GM12878 (cell line): ENCODE results near the gene HLTF. TPM values are rescaled to one million over a fixed set of nuclear protein-coding genes. Genes with fewer than 3 reads are reported as not detected.

Source experiments
- ATAC-seq: fragments of 200-7000 bp; cut with Tn5 transposase; 3 replicates; pipeline ENCODE4 v1.9.1; 2020; ENCODE audit warnings: mild to moderate bottlenecking, moderate library complexity
- BruUV-seq: library from RNA; stranded (reverse); fragments of 400-500 nt; replicated peaks from 2 replicates; lab custom pipeline; 2021; lab: Mats Ljungman, UMichigan
- CTCF ChIA-PET: fragments of 300-600 bp; sonication (Branson Sonifier 250); formaldehyde crosslinking; extraction: SDS; loops from one replicate; lab custom pipeline; 2021; ENCODE audit warnings: inconsistent platforms; lab: Yijun Ruan, JAX
- POLR2A ChIA-PET: fragments of 350-600 bp; formaldehyde crosslinking; extraction: SDS; loops from one replicate; lab custom pipeline; 2021; ENCODE audit warnings: inconsistent platforms; lab: Charles Lee
- RAD21 ChIA-PET: fragments of 300-600 bp; sonication (Branson Sonifier 250); formaldehyde crosslinking; loops from one replicate; lab custom pipeline; 2023; ENCODE audit warnings: antibody characterized with exemption; ENCODE audit not compliant: unreplicated experiment; lab: Charles Lee
- SMC1A ChIA-PET: fragments of 300-600 bp; sonication (Branson Sonifier 250); formaldehyde crosslinking; loops from one replicate; lab custom pipeline; 2023; ENCODE audit not compliant: unreplicated experiment, uncharacterized antibody; lab: Charles Lee
- DNase-seq: peaks from one replicate; pipeline ENCODE4 v3.0.0-alpha.2; 2011; ENCODE audit warnings: low read depth, low spot score
- FAIRE-seq: peaks from 3 replicates; lab custom pipeline; 2011; peaks lifted over from hg19 to GRCh38; lab: Jason Lieb, UNC
- H2AFZ ChIP-seq: 2 replicates; pipeline ENCODE4 v1.6.0; 2011; ENCODE audit warnings: low read depth, low read length, control low read depth; ENCODE audit not compliant: control insufficient read depth
- H3K27ac ChIP-seq: 2 replicates; pipeline ENCODE4 v1.5.1; 2011; ENCODE audit warnings: control low read depth; ENCODE audit not compliant: control insufficient read depth, insufficient read depth
- H3K27me3 ChIP-seq, 2 experiments: replicated peaks in 1 of 2; 2 replicates each; pipeline versions ENCODE4 v1.6.0 to v1.6.1; 2011; ENCODE audit warnings: low read length in 1 of 2; ENCODE audit not compliant: control insufficient read depth in 2 of 2, insufficient read depth in 2 of 2
- H3K36me3 ChIP-seq, 2 experiments: 2 replicates each; pipeline ENCODE4 v1.5.1; 2011; ENCODE audit warnings: low read length in 1 of 2; ENCODE audit not compliant: control insufficient read depth in 2 of 2, insufficient read depth in 2 of 2
- H3K4me1 ChIP-seq: 2 replicates; pipeline ENCODE4 v1.6.1; 2011; ENCODE audit warnings: mild to moderate bottlenecking, low read length, moderate library complexity, mixed read lengths; ENCODE audit not compliant: control insufficient read depth, insufficient read depth
- H3K4me2 ChIP-seq: 2 replicates; pipeline ENCODE4 v1.6.0; 2011; ENCODE audit warnings: control low read depth; ENCODE audit not compliant: control insufficient read depth, insufficient read depth
- H3K4me3 ChIP-seq: fragments of 200-600 bp; sonication (generic); 2 replicates; pipeline ENCODE4 v1.5.1; 2016
- H3K79me2 ChIP-seq: 2 replicates; pipeline ENCODE4 v1.6.0; 2011; ENCODE audit warnings: low read length; ENCODE audit not compliant: control insufficient read depth, insufficient read depth
- H3K9ac ChIP-seq: 2 replicates; pipeline ENCODE4 v1.8.0; 2011; ENCODE audit warnings: low read length, control low read depth, mixed read lengths; ENCODE audit not compliant: control insufficient read depth, insufficient read depth
- H3K9me3 ChIP-seq: replicated peaks from 3 replicates; pipeline ENCODE4 v1.5.1; 2011; ENCODE audit warnings: mild to moderate bottlenecking, low read length; ENCODE audit not compliant: control insufficient read depth, insufficient read depth
- H4K20me1 ChIP-seq: 2 replicates; pipeline ENCODE4 v1.6.0; 2011; ENCODE audit not compliant: control insufficient read depth, insufficient read depth
- ASH2L ChIP-seq: fragments of 300-600, 200-600 bp; sonication (generic); IDR thresholded peaks from 2 replicates; pipeline ENCODE4 v1.6.1; 2017; ENCODE audit warnings: low read depth, mild to moderate bottlenecking, borderline replicate concordance
- FOXK2 ChIP-seq: fragments of 450-650 bp; IDR thresholded peaks from 2 replicates; pipeline ENCODE4 v1.6.1; 2017; ENCODE audit warnings: mild to moderate bottlenecking, moderate library complexity
- IKZF2 ChIP-seq, 2 experiments: fragments of 450-650 bp; IDR thresholded peaks; 2 replicates each; pipeline ENCODE4 v1.6.1; 2017; ENCODE audit warnings: mild to moderate bottlenecking in 2 of 2, moderate library complexity in 2 of 2
- NFXL1 ChIP-seq: fragments of 450-650 bp; IDR thresholded peaks from 2 replicates; pipeline ENCODE4 v1.6.1; 2017; ENCODE audit warnings: antibody characterized with exemption, mild to moderate bottlenecking, borderline replicate concordance
- NFYA ChIP-seq: IDR thresholded peaks from 2 replicates; pipeline ENCODE4 v1.6.1; 2011; ENCODE audit warnings: low read depth, mild to moderate bottlenecking, low read length, improper control_type of control experiment, borderline replicate concordance
- RB1 ChIP-seq: fragments of 450-650 bp; formaldehyde crosslinking; IDR thresholded peaks from 2 replicates; pipeline ENCODE4 v1.6.1; 2017; ENCODE audit warnings: mild to moderate bottlenecking, borderline replicate concordance
- RUNX3 ChIP-seq: IDR thresholded peaks from 2 replicates; pipeline ENCODE4 v1.6.1; 2012; ENCODE audit warnings: low read length, inconsistent platforms
- SIX5 ChIP-seq: IDR thresholded peaks from 2 replicates; pipeline ENCODE4 v1.6.1; 2011; ENCODE audit warnings: mild to moderate bottlenecking, low read depth, low read length, moderate library complexity; ENCODE audit not compliant: severe bottlenecking
- SP1 ChIP-seq: IDR thresholded peaks from one replicate; pipeline ENCODE4 v1.6.1; 2011; ENCODE audit warnings: low read depth, low read length
- SREBF2 ChIP-seq: IDR thresholded peaks from 2 replicates; pipeline ENCODE4 v1.6.1; 2012; ENCODE audit warnings: mild to moderate bottlenecking, low read length
- WGBS: methylation state at CpG from one replicate; pipeline ENCODE4 v1.1.6; 2016; ENCODE audit warnings: low lambda C conversion rate; ENCODE audit not compliant: insufficient replicate concordance, insufficient coverage; ENCODE audit errors: missing lambda C conversion rate; 5-methylcytosine and 5-hydroxymethylcytosine counted together
- in situ Hi-C: fragments of 300-500 bp; cut with MboI; formaldehyde crosslinking; loops from 9 replicates; pipeline ENCODE4 v1.14.3; 2018; ENCODE audit warnings: mixed read lengths
- intact Hi-C: fragments of 100-400 bp; cut with micrococcal nuclease; formaldehyde crosslinking; loops from one replicate; pipeline ENCODE4 v1.14.2; 2022; ENCODE audit not compliant: unreplicated experiment
- polyA plus RNA-seq, 11 experiments: library from polyadenylated mRNA; depleted of rRNA in 4 of 11; unstranded in 6 of 11; stranded (reverse) in 5 of 11; fragments of >200 nt; fragmentation: Nextera tagmentation in 4 of 11; fragmentation: Illumina TruSeq in 1 of 11; extraction: Ambion mirVana in 4 of 11; extraction: Trizol in 1 of 11; gene quantifications; 1 replicate in 1 of 11; 2 replicates in 10 of 11; pipeline versions ENCODE4 v1.2.1 to v1.2.3, GENCODE V29; 2011 to 2016; ENCODE audit warnings: inconsistent platforms in 2 of 11, missing spikeins in 2 of 11, low read depth in 1 of 11
- total RNA-seq, 4 experiments: library from RNA; depleted of rRNA in 3 of 4; stranded (reverse); fragments of >200 nt in 3 of 4; fragmentation: Illumina TruSeq in 1 of 4; extraction: Trizol in 1 of 4; gene quantifications; 2 replicates each; pipeline versions ENCODE4 v1.2.1 to v1.2.3, GENCODE V29; 2013 to 2021
- TF ChIP-seq, protein P1 (sequence below): fragments of 450-650 bp; IDR thresholded peaks from 2 replicates; pipeline ENCODE4 v1.6.1; 2017; ENCODE audit warnings: mild to moderate bottlenecking, low read depth, inconsistent platforms; ENCODE audit not compliant: poor library complexity, severe bottlenecking
- TF ChIP-seq, protein P2 (sequence below): fragments of 450-650 bp; IDR thresholded peaks from 2 replicates; pipeline ENCODE4 v1.6.1; 2017; ENCODE audit warnings: antibody characterized with exemption, mild to moderate bottlenecking, moderate library complexity
- TF ChIP-seq, protein P3 (sequence below): fragments of 450-650 bp; IDR thresholded peaks from 2 replicates; pipeline ENCODE4 v1.6.1; 2016; ENCODE audit warnings: mild to moderate bottlenecking, moderate library complexity, borderline replicate concordance

Gene HLTF
- total and polyA plus RNA-seq, 10 of the 15 experiments (the other 5 are each of a cell fraction or from before 2014, with no cell fraction given) = 13.7 to 50.4 (median 31.7) TPM

GRCh38 chr3:149037684-149038083, 48.6 kb downstream of the HLTF start:
- intact Hi-C loops (no loop called here), in situ Hi-C loops (no loop called here)
- H2AFZ ChIP-seq = no peak overlapping the region
- no peaks in the 10 kb centered on the region for H3K9me3 ChIP-seq
- no TSS peak for BruUV-seq
- RAD21 ChIA-PET = no interaction called here
- H3K9ac ChIP-seq = no peak overlapping the region
- SMC1A ChIA-PET = interaction anchor here (1.4 kb wide), 1 partner anchor 45 kb away, joined by 3 read pairs; no protein-coding TSS in a partner anchor
- H4K20me1 ChIP-seq = no peaks in the 10 kb centered on the region
- no peaks in the 10 kb centered on the region for H3K79me2 ChIP-seq
- H3K4me3 ChIP-seq = no peak overlapping the region
- ATAC-seq (no peak), DNase-seq (no peak), FAIRE-seq (no peak)
- CTCF ChIA-PET = no interaction called here
- H3K36me3 ChIP-seq = peaks cover 0 to 7% of the 10 kb centered on the region in 2 experiments; a peak in 1 of 4 replicates
- POLR2A ChIA-PET = no interaction called here
- WGBS = 93% methylated on average over 4 of the region's 4 CpGs
- H3K4me1 ChIP-seq = peaks cover 4% of the 10 kb centered on the region; the same call in 1 of the 2 replicates
- H3K4me2 ChIP-seq = no peak overlapping the region
- H3K27ac ChIP-seq = no peak overlapping the region
- no peaks in the 10 kb centered on the region for H3K27me3 ChIP-seq
- TF ChIP-seq, protein P1, sequence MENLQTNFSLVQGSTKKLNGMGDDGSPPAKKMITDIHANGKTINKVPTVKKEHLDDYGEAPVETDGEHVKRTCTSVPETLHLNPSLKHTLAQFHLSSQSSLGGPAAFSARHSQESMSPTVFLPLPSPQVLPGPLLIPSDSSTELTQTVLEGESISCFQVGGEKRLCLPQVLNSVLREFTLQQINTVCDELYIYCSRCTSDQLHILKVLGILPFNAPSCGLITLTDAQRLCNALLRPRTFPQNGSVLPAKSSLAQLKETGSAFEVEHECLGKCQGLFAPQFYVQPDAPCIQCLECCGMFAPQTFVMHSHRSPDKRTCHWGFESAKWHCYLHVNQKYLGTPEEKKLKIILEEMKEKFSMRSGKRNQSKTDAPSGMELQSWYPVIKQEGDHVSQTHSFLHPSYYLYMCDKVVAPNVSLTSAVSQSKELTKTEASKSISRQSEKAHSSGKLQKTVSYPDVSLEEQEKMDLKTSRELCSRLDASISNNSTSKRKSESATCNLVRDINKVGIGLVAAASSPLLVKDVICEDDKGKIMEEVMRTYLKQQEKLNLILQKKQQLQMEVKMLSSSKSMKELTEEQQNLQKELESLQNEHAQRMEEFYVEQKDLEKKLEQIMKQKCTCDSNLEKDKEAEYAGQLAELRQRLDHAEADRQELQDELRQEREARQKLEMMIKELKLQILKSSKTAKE = no peak
- TF ChIP-seq RUNX3 (no peak), NFXL1 (no peak), NFYA (no peak), RB1 (no peak), IKZF2 (IDR thresholded peaks at IDR 0.05) (no peak), ASH2L (no peak), FOXK2 (no peak), SREBF2 (no peak), SIX5 (no peak), SP1 (no peak)
- TF ChIP-seq, protein P2, sequence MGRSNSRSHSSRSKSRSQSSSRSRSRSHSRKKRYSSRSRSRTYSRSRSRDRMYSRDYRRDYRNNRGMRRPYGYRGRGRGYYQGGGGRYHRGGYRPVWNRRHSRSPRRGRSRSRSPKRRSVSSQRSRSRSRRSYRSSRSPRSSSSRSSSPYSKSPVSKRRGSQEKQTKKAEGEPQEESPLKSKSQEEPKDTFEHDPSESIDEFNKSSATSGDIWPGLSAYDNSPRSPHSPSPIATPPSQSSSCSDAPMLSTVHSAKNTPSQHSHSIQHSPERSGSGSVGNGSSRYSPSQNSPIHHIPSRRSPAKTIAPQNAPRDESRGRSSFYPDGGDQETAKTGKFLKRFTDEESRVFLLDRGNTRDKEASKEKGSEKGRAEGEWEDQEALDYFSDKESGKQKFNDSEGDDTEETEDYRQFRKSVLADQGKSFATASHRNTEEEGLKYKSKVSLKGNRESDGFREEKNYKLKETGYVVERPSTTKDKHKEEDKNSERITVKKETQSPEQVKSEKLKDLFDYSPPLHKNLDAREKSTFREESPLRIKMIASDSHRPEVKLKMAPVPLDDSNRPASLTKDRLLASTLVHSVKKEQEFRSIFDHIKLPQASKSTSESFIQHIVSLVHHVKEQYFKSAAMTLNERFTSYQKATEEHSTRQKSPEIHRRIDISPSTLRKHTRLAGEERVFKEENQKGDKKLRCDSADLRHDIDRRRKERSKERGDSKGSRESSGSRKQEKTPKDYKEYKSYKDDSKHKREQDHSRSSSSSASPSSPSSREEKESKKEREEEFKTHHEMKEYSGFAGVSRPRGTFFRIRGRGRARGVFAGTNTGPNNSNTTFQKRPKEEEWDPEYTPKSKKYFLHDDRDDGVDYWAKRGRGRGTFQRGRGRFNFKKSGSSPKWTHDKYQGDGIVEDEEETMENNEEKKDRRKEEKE = no peak
- TF ChIP-seq, protein P3, sequence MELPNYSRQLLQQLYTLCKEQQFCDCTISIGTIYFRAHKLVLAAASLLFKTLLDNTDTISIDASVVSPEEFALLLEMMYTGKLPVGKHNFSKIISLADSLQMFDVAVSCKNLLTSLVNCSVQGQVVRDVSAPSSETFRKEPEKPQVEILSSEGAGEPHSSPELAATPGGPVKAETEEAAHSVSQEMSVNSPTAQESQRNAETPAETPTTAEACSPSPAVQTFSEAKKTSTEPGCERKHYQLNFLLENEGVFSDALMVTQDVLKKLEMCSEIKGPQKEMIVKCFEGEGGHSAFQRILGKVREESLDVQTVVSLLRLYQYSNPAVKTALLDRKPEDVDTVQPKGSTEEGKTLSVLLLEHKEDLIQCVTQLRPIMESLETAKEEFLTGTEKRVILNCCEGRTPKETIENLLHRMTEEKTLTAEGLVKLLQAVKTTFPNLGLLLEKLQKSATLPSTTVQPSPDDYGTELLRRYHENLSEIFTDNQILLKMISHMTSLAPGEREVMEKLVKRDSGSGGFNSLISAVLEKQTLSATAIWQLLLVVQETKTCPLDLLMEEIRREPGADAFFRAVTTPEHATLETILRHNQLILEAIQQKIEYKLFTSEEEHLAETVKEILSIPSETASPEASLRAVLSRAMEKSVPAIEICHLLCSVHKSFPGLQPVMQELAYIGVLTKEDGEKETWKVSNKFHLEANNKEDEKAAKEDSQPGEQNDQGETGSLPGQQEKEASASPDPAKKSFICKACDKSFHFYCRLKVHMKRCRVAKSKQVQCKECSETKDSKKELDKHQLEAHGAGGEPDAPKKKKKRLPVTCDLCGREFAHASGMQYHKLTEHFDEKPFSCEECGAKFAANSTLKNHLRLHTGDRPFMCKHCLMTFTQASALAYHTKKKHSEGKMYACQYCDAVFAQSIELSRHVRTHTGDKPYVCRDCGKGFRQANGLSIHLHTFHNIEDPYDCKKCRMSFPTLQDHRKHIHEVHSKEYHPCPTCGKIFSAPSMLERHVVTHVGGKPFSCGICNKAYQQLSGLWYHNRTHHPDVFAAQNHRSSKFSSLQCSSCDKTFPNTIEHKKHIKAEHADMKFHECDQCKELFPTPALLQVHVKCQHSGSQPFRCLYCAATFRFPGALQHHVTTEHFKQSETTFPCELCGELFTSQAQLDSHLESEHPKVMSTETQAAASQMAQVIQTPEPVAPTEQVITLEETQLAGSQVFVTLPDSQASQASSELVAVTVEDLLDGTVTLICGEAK = no peak
